ENCODE measurements around the gene GMDS.

The GMDS gene

DNA sequence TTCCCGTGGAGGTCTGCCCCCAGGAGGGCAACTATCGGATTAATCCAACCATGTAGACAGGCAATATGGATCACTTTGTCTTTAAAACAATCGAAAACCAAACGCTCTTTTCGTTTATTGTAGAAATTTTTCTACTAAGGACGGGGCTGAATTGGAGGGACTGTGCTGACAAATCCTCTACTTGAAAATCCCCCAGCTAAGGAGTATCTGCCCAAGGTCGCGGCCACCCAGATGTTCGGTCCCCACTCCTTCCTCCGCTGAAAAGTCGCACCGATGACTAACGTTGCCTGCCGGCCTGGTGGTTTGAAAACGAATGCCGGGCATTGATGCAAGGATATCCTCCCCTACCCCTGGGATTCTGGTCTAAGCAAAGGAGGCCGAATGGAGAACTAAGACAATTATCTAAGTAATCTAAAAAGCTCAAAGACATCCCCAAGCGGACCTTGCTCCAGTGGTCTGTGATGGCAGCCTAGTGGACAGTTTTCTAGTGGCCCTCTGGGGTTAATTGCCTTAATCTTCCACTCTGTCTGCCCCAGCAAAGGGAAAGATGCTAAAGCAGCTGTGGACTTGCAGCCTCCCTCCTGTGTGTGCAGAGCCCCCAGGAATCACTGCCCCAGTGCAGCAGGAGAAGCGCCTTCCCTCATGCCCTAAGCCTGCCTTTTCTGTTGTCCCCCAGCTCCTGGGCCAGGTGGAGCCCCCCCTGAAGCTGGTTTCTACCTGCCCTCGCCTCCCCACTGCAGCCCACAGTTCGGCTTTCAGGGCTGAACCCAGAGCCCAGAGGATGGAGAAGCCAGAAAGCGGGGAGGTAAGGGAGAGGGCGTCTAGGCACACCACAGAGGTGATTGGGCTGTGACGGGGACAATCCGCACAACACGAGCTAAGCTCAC, 639.3 kb downstream of the GMDS start:
- DNase-seq, result no peak

DNA sequence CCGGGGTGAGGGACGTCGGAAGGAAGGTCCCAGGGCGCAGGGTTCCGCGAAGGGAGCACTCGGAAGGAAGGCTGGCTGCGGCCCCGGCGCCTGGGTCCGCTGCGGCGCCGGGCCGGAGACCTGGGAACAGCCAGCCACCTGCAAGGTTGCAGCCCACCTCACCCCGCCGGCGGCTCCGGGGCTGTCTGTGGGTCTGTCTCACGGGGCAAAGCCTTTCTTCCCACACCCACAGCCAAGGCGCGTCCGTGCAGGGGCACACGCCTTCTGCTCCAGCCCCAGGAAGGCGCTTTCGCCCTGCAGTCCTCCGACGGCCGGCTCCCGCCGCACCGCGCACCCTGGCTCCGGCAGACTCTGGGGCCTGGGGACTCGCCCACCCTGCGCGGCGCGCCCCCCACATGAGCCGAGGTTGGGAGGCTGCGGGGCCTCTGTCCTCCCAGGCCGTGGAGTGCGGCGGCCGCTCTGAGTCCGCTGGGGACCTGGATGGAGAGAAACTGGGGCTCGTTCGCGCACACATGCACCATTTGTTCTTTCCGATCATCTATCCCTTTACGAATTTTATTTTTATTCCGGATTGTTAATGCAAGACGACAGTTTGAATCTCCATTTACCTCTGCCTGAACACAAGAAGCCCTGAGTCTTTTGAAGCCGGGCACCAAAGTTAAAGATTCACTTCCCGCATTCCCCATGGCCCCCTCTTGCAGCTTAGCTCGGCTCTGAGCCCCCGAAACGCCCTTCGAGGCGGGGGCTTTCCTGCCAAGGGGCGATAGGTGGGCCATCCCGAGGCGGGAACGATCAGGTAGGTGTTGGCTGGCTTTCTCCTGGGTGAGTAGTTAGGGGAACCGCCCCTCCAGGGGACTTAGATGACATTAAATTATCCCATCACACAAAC, 640.2 kb downstream of the GMDS start:
- no peak for DNase-seq

DNA sequence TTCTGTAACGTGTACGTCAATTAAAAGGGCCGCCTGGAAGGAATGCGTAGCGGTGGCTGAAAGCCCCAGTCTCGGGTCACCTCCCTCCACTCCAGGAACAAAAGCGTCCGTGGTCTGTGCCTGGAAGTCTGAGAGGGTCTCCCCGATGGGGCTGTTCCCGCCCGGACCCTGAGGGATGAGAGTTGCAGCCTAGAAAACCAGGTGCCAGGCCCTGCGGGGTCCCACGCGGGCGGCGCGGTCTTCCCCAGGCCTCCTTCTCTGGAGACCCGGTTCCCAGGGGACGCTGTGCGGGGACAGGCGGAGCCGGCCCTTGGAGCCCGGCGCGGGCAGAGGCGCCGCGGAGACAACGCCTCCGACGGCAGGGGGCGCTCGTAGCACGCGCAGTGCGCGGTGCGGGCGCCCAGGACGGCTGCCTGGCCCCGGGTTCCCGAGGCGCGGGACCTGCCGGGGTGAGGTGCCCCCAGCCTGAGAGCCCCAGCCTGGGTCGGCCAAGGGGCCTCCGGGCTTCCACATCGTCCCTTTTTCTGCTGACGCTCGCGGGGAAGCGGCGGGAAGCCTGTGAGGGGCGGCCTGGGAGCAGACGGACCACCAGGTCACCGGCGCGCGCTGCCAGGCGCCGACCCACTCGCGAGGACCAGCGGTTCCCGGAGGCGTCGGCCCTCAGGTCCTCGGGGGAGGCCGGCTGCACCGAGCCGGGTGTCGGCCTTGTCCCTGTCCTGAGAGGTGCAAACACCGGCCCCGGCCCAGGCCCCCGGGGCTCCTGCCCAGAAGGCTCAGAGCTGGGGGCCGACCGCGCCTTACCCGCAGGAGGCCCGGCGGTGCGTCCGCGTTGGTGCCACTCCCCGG, 641.0 kb downstream of the GMDS start:
- DNase-seq, result peak; percentile 71

DNA sequence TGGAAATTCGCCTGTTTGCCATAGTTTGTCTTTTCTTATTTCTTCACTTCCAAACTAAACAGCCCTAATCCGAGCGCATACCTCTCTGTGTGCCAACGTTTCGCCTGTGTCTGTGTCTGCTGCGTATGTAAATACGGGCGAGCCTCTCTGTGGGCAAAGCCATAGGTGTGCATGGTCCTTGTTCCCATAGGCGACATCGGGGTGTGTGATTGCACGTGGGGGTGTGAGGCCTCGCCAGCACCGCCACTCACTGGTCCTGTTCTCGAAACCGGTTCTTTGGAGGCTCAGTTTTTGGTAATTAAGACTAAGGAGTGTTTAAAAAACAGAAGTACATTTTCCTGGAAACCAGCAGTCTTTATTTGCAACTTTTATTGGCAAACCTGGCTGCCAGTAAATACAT, 641.7 kb downstream of the GMDS start:
- no peak for DNase-seq

DNA sequence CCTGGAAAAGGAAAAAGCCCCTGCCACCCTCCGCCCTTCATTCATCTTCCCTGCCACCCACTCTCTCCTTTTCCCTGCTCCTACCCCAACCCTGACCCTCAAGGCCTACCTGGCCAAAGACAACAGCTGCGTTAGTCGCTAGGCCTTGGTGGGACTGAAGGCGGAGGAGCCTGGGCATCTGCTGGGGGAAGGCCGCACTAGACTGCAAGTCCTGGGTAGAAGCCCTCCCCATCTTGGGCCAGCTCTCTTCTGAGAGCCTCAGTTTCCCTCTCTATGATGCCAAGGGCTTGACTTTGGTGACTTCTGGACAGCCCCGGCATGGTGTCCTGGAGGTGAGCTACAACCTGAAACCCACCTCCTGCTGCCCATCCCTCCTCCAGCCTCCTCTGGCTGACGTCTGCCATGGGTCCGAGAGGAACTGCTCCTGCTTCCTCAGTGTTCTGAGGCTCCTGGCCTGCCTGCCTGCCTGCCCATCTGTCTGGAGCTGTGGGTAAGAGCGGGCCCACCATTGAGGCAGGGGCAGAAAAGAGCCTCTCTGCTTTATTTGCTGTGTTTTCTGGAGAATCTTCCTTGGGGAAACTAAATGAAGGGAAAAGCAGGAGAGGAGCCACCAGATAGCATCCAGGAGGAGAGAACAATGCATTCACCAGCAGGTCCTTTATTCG, 643.2 kb downstream of the GMDS start:
- DNase-seq, result no peak

DNA sequence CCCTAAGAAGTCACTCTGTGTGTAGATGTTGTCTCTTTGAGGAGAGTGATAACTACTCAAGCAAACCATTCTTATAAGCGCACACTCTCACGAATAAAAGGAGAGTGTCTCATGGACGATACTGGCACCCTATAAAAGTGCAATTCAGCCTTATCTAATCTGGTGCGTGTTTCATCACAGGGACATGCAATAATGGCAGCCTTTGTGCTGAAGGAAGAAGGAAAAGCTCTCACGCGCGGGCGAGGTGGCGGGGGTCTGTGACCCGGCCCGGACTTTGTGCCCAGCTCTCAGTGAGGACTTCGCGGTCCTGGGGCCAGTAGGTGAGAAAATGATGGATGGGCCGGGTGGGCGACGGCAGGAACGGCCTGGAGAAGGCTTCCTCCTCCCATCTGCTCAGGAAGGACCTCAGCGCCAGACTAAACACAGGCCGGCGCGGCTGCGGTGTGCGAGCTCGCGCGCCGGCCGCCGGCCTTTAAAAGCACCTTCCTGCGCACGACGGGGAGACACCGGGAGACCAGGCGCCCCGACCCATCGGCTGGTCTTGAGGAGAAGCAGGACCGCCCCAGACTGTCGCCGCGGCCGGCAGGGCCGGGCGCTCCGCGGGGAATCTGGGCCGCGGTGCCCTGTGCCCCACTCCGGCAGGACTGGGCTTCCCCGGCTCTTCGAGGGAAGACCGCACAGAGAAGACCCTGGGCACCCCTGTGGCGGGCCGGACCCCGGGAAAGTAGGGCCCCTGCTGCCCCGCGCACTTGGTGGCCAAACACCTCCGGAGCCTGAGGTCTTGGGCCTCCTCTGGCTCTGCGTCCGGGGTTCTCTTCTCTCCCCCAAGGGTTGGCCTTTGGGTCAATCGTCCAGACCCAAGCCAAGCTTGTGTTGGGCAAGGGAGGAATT, 644.0 kb downstream of the GMDS start:
- no peak for DNase-seq

DNA sequence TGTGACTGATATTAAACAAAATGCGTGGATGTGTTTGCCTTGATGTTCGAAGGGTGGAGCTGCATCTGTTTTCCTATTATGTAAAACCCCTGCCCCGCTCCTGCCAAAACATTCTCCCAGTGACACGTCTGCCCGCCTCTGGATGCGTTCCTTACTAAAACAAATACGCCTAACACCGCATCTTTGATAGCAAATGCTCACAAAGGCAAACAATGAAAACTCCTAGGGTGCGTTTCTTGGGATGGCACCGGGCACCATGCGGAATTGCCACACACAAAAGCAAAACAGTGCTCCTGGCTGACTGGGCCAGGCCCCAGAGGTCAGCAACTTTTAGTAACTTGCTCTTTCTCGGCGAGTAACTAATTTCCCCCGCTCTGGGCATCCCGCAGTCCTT, 644.6 kb downstream of the GMDS start:
- DNase-seq, result no peak

DNA sequence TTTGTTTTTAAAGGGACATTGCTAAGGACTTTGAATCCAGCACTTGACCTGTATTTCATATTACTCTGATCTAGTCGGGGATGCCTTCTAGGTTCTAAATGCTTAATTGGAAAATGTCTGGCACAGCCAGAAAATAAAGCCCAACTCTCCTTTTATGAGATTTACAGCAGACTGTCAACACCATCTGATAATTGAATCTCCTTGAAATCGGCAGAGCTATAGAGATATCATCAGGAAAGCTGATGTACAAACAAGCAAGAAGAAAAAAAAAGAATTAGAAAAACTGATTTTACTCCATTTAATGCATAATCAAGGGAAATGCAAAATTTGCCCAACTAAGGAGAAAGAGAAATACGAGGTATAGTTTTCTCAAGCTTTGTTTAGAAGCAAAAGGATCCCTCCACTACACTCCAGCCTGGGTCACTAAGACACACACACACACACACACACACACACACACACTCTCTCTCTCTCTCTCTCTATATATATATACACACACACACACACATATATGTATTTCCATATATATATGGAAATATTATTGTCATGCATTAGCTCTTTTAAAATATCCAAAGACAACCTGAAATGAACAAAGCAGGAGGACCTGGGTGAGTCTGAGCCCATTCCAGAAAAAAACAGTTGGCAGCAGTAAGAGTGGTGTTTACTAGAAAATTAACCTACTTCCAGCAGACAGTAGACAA, 645.2 kb downstream of the GMDS start:
- DNase-seq, result no peak

DNA sequence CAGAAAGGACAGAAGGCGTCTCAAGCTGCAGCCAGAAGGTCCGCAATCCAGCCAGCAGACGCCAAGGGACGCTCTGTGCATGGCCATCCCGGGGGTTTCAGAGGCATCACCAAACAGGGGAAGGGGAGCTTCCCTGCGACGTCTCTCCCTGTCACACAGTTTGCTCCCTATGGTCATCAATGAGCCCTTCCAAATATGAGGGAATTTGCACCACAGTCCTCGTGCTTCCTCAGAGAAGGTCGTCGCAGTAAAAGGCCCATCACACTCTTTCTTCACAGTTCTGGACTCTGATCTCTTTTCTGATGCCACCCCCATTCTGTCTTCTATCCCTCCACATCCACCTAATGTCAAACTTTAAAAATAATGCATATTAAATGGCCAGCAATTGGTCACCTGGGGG, 645.9 kb downstream of the GMDS start:
- no peak for DNase-seq

DNA sequence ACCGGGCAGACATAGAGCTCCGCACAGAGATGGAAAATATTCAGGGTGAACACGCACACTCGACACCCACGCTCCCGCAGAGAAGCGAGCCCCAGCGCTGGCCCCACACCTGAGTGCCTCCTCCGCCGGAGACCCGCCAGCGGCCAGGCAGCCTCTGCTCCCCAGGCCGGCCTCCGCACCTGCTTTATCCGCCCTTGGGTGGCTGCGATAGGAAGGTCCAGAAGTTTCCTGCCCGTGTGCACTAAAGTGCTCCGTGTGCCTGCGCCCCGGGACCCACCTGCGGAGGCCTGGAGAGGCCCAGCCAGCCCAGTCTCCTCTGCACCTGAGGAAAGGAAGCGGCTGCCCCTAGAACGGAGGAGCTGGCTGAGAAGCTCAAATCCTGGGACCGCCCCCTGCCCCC, 646.5 kb downstream of the GMDS start:
- no peak for DNase-seq

DNA sequence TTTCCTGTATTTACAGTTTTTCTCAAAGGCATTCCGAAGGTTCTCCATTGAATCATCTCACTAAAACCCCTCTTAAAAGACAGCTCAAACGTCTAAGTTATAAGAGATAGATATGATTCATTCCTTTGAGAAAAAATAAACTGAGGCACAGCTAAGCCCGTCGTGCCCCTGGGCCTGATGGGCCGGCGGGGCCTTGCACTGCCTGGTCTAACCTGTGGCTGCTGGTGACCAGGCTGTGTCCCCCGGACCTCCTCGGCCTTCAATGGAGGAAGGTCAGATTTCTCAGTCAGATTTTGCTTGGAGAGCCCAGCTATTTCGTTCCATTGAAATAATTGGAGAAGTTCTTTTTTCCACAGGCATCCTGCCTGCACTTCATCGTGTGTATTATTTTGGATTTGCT, 647.0 kb downstream of the GMDS start:
- DNase-seq, result no peak

DNA sequence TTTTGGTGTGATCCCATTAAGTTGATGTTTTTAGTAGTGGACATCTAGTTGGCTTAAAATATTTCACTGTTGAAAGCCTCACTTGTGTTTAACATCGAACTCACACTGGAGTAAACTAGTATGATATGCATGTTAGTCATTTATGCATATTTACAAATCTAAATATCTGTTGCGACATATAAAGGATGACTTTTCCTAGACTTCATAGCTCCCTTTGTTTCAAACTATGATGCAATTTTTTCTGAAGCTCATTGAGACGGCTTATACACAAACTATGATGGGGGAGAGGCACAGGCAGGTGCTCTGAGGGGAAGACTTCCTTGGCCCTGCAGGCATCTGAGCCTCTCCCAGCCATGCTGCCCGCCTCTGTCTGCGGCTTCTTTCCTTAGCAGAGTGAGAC, 647.5 kb downstream of the GMDS start:
- DNase-seq, result no peak

DNA sequence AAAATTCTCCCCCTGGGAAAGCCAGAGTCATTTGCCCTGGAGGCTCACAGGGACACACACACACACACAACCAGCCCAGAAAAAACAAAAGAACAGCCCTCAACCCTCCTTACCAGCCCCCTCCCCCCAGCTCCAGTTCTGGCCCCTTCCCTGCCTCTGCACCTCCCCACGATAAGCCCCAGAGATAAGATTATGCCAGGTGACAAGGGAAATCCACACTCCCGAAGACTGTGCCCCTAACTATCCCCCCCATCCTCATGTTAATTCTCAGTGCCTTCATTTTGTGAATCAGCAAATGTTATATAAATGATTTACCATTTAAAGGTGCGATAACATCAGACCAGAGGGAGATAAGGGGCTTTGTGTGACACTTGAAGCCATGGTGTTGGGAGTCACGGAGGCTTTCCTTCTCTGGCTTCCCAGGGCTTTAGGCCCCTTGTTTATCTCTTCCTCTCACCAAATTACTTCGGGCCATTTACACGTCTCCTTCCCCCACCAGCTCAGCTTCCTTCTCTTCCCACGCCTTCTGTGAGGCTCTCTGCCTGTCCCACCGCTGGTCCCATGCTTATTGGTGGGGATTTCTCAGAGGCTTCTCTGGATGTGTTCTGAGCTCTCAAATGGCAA, 648.2 kb downstream of the GMDS start:
- no peak for DNase-seq

DNA sequence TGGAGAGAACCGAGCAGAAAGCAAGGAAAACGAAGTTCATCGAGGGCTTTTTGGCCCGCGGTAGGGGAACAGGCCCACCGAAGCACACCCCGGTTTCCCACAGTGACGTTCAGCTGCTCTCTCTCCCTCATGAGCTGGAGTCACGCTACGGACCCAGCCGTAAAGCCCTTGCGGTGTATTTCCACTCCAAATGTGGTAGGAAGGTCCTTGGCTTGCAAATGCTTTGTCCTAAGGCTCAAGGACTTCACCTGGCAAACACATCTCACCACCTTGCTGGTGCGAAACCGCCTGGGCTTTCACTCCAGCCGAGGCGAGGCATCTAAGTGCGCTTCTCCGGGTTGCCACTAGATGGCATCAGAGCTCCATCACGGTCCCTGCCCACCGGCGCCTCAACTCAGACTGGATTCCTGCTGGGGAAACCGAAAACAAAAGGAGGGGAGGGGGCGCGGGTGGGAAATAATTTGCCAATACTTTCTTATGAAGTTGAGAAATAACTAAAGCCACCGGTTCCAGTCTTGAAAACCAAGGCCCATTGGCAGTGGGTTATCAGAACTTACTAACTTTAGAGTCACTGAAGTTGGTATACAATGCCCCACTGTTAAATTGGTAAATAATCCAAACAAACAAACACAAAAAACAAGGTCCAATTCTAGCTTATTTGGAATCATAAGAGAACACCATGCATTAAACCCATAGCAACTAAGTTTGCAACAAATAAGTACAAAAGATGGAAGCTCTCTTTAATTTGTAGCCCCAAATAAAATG, 649.1 kb downstream of the GMDS start:
- DNase-seq, result peak; percentile 64

DNA sequence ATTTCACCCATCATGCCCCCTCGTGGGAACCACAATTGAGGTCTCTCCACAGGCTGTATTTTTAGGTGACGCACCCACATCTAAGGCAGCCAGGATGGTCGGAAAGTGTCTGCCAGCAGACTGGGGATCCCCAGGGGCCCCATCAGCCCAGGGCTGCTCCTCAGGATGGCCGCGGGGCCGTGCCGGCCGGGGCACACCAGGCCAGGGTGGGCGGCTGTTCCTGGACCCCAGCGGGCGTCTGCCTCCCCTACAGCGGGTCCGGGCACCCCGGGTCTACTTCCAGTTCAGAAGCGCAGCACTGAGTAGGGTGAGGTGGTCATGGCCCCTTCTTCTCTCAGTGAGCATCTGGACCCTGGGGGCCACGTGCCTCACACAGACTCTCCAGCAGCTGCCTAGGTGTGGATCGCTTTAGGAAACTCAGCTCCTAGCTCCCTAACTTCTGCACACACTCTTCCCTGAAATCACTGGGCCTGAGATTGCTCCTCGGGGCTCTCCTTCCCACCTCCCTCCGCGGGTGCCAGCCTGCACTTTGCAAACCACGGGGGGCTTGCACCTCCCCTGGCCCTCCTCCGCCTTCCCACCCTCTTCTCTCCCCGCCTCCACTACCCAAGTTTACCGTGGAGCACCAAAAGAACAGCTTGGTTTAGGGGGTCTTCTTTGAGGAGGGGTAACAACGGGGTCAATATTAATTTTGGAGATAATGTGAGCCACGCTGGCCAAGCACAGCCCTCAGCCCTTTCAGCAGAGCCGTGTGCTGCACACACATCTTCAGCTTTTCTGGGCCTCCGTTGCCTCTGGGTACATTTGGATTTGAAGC, 649.9 kb downstream of the GMDS start:
- no peak for DNase-seq

DNA sequence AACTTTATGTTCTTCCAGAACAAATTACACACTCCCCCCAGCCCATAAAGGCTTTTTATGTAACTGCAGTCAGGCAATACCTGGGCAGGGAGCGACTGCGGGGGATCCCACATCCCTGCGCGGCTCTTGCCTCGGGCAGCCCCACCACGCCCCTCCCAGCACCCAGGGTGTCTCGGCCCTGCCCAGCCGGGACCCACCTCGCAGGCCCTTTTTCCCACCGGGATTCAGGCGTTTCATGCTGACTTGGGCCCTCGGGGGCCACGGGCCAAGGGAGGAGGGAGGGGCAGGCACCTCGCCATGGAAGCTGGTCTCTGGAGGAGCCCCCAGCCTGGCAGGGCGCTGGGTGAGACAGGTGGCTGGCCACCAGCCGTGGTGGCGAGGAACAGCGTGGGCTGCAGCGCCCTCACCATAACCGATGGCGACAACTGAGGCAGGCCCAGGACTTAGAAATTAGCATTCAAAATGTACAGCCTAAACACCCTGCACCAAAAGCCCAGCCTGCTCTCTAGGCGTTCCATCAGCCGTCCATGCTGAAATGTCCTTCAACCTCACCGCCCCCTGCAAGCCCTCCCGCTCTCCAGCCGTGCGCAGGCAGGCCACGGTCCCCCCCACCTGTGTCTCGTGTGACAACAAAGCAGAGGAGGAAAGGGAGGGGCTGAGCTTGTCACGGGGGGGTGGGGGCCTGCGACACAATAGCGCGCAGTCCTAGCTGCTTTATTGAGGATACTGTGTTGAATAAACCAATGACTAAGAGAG, 650.8 kb downstream of the GMDS start:
- DNase-seq, result no peak

DNA sequence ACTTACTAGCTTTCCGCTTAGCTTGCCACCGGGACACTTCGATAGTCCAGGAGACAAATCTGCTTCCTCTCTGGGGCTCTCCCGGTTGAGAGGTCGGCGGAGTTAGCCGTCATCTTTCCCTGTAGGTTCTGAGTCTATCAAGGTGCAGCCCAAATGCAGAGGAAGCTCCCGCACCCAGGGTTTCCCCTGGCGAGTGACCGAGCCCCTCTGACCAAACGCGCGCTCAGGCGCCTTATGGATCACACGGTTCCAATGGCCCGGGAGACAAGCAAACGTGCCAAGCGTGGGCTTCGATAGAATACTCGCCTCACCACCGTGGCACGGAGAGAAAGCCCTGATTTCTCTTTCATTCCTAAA, 651.5 kb downstream of the GMDS start:
- no peak for DNase-seq
